Measurements from ENCODE around the gene CAMKK2.
A peak's percentile ranks its signal among the peaks of the same experiment; 100 is the strongest.
"Not testable (repeated sequence)": the region's sequence is repeated elsewhere in the genome, so short reads cannot be mapped to it uniquely, and the experiment has no call there.

CAMKK2 gene

DNA sequence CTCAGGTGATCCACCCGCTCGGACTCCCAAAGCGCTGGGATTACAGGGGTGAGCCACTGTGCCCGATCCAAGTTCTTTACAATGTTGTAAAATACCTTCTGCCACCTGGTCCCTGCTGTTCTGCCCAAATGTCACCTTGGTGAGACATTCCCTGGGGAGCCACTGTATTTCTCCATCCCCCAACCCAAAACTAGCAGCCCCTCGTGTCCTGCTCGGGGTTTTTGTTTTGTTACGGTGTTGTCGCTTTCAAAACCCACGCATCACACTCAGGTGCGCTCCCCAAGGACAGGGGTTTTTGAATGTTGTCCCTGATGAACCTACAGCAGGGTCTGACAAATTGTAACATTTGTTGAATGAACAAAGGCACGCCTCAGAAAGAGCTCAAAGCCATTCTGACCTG is 37.4 kb downstream of the CAMKK2 start:
- no peak for DNase-seq (ENCODE audit: low read depth)
- TF ChIP-seq, protein P1, sequence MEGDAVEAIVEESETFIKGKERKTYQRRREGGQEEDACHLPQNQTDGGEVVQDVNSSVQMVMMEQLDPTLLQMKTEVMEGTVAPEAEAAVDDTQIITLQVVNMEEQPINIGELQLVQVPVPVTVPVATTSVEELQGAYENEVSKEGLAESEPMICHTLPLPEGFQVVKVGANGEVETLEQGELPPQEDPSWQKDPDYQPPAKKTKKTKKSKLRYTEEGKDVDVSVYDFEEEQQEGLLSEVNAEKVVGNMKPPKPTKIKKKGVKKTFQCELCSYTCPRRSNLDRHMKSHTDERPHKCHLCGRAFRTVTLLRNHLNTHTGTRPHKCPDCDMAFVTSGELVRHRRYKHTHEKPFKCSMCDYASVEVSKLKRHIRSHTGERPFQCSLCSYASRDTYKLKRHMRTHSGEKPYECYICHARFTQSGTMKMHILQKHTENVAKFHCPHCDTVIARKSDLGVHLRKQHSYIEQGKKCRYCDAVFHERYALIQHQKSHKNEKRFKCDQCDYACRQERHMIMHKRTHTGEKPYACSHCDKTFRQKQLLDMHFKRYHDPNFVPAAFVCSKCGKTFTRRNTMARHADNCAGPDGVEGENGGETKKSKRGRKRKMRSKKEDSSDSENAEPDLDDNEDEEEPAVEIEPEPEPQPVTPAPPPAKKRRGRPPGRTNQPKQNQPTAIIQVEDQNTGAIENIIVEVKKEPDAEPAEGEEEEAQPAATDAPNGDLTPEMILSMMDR (conservative IDR thresholded peaks at IDR 0.05; ENCODE audit: control insufficient read depth, insufficient read depth, low read depth, low read length) = no peak
- no peak overlapping the region for H3K4me3 ChIP-seq (ENCODE audit: control insufficient read depth, low read depth, low read length)

DNA sequence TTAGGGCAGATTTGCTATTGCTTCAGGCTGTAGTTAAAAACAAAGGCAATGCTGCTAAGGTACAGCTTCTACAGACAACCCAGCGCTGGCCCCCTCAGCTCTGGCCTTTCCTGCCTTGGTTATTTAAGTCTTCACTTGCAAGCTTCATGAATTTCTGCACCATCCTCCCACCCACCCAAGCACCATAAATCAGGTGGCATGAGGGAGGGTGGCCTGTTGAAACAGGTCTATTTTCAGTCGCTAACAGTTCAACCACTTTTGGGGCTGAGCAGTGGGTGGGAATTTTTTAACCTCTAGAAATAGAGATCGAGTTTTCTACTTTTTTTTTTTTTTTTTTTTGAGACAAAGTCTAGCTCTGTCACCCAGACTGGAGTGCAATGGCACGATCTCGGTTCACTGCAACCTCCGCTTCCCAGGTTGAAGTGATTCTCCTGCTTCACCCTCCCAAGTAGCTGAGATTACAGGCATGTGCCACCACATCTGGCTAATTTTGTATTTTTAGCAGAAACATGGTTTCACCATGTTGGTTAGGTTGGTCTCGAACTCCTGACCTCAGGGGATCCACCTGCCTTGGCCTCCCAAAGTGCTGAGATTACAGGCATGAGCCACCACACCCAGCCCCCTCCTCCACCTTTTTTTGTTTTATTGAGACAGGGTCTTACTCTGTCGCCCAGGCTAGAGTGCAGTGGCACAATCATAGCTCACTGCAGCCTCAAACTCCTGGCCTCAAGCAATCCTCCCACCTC is 38.6 kb downstream of the CAMKK2 start:
- not testable (repeated sequence) for H3K4me3 ChIP-seq (ENCODE audit: control insufficient read depth, low read depth, low read length); DNase-seq (ENCODE audit: low read depth)

DNA sequence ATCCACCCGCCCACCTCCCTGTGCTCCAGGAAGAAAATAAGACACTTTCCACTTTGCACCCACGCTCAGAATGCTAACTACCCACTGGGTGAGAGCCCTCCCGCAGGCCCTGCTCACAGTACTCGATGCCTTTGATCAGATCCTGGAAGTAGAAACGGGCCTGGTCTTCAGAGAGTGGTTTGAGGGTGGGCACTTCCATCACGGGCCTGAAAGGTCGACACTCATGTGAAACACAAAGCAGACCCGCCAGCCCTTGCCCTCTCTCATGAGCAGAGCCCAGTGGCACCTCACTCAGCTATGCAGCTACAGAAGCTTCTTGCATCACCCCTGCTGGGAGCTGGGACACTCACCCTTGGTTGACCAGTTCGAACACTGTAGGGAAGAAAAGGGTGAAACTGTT is 41.1 kb downstream of the CAMKK2 start:
- TF ChIP-seq, protein P1 (conservative IDR thresholded peaks at IDR 0.05; ENCODE audit: control insufficient read depth, insufficient read depth, low read depth, low read length) = no peak
- H3K4me3 ChIP-seq (ENCODE audit: control insufficient read depth, low read depth, low read length) = no peak overlapping the region
- DNase-seq (ENCODE audit: low read depth) = no peak

DNA sequence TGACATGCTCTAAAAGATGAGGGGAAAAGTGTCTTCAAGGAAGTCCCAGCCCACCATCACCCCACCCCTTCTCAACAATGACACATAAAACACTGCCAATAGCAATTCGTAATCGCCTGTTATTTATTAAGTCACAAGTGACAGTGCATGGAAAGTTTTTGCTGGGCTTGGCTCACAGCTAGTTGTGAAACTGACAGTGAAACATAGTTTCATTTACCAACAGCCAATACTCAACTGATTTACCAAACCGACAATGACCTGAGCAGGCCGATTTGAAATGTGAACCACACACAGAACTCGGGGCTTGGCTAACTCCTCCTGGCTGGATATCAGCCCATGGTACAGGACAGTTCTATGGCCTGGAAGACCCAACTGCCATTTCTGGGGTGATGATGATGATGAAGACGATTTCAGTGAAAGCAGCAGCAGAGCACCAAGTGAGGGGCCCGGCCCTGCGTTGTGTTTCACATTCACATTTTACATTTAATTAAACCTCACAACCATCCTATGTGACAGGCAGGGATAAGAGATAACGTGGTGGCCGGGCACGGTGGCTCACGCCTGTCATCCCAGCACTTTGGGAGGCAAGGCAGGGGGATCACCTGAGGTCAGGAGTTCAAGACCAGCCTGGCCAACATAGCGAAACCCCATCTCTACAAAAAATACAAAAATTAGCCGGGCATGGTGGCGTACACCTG is 42.7 kb downstream of the CAMKK2 start:
- TF ChIP-seq, protein P1 (conservative IDR thresholded peaks at IDR 0.05; ENCODE audit: control insufficient read depth, insufficient read depth, low read depth, low read length) = no peak
- H3K4me3 ChIP-seq (ENCODE audit: control insufficient read depth, low read depth, low read length) = no peak overlapping the region
- no peak for DNase-seq (ENCODE audit: low read depth)

DNA sequence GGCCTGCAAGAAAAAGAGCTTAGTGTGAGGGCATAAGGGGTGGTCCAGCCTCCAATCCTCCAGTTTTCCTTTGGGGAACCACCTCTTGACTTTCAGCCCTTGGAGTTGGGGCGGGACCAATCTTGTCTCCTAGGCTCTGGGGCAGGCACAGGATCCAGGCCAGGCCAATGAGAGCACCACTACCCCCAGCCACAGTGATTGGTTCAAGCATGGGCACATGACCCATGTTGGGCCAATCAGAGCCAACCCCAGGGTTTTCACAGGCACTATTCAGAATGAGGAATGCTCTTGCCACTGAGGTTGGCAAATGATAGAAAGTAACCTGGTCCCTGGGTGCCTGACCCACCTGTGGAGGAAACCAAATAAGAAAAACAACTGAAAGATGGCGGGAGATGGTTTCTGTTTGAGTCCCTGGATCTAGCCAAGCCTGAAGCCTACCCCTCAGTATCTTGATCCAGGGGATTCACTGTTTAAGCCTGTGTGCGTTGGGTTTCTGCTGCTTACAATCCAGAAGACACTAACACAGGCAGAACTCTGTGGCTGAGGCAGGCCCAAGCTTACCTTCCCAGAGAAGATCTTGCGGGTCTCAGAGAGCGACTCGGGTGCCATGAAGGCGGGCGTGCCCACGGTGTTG is 43.7 kb downstream of the CAMKK2 start:
- H3K4me3 ChIP-seq (ENCODE audit: control insufficient read depth, low read depth, low read length) = no peak overlapping the region
- TF ChIP-seq, protein P1 (conservative IDR thresholded peaks at IDR 0.05; ENCODE audit: control insufficient read depth, insufficient read depth, low read depth, low read length) = no peak
- DNase-seq (ENCODE audit: low read depth) = peak; percentile 13

DNA sequence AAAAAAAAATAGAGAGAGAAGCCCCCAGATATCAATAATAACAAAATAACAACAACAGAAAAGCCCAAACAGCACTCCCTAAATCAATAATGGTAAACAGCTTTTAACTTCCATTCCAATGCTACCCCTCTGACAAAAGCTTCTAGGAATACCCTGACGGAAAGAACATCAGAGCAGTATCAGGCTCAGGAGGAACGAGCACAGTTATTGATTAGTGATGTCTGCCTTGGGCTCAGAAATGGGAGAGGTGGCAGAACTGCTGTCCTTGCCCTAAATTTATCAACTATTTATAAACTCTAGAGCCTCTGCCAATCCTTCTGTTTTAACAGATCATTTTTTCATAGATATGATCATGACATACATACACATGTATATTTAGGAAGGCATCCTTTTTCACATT is 44.7 kb downstream of the CAMKK2 start:
- no peak overlapping the region for H3K4me3 ChIP-seq (ENCODE audit: control insufficient read depth, low read depth, low read length)
- TF ChIP-seq, protein P1 (conservative IDR thresholded peaks at IDR 0.05; ENCODE audit: control insufficient read depth, insufficient read depth, low read depth, low read length) = no peak

DNA sequence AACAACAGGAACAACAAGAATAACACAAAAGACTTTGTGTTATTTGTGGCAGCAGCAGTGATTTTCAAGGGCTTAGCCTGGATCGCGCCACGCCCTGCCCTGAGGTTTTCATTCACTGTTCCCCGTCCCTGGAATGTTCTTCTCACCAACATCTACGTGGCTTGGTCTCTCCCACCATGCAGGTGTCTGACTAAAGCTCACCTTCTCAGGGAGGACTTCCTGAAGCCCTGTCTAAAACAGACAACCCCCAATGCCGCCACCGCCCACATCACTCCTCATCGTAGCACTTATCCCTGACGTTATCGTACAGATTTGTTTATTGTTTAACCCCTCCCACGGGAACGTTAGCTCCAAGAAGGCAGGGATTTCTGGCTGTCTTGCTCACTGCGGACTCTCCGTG is 46.1 kb downstream of the CAMKK2 start:
- TF ChIP-seq, protein P1 (conservative IDR thresholded peaks at IDR 0.05; ENCODE audit: control insufficient read depth, insufficient read depth, low read depth, low read length) = no peak
- no peak for DNase-seq (ENCODE audit: low read depth)
- no peak overlapping the region for H3K4me3 ChIP-seq (ENCODE audit: control insufficient read depth, low read depth, low read length)

More for the DNA sequence above, 44.7 kb downstream of the CAMKK2 start:
- no peak for DNase-seq (ENCODE audit: low read depth)
